ENCODE results near the gene AXIN2.

AXIN2 gene

GRCh38 chr17:65592125-65592965 lies 30.9 kb upstream of the AXIN2 start:
- Mint-ChIP-seq H3K4me1 (ENCODE audit: low read depth in 2 of 2) (peaks cover 0 to 4% of the 10 kb centered on the region in 2 donors), H3K4me3 (no peak overlapping the region), H3K27me3 (peaks cover 16 to 29% of the 10 kb centered on the region in 2 donors), H3K9me3 (no peaks in the 10 kb centered on the region), H3K36me3 (ENCODE audit: insufficient read depth) (no peaks in the 10 kb centered on the region), H3K27ac (no peak overlapping the region)
- DNase-seq, result no peak
- ATAC-seq (replicated peaks), result no peak

GRCh38 chr17:65589321-65589720 lies 27.9 kb upstream of the AXIN2 start:
- ATAC-seq (replicated peaks) (no peak), DNase-seq (no peak)
- Mint-ChIP-seq H3K4me3 (no peak overlapping the region), H3K36me3 (ENCODE audit: insufficient read depth) (no peaks in the 10 kb centered on the region), H3K4me1 (ENCODE audit: low read depth in 2 of 2) (peaks cover 3 to 8% of the 10 kb centered on the region in 2 donors), H3K9me3 (no peaks in the 10 kb centered on the region), H3K27ac (no peak overlapping the region), H3K27me3 (peaks cover 22 to 33% of the 10 kb centered on the region in 2 donors)

DNA sequence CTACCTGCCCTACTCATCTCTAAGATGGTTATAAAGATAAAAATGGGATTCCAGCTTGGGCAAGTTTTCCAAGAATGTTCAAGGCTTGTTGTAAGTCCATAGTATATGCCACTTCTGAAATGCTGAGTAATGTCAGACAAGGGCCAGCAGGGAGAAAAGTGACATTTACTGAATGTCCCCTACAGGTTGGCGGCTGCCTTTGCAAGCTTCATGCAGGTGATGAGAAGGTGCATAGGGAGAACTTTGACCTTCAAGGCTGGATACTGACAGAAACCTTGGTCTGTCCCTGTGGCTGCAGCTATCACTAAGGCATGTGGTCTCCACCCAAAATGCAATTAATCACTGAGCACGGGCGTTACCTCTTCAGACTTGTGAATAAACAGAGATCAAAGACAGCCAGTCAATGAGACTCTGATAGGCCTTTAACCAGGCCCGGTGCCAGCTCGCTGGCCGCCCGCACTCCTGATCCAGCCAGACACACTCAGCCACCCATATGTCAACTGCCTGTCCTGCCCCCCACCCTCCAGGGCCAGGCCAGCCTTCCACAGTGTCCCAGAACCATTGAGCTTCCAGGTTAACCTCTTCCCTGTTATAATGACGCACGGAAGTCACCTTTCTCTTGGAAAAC lies 26.8 kb upstream of the AXIN2 start:
- peaks cover 22 to 23% of the 10 kb centered on the region in 2 donors for H3K27me3 Mint-ChIP-seq
- H3K27ac Mint-ChIP-seq, result no peak overlapping the region
- H3K4me3 Mint-ChIP-seq, result no peak overlapping the region
- no peaks in the 10 kb centered on the region for H3K9me3 Mint-ChIP-seq
- DNase-seq (no peak), ATAC-seq (replicated peaks) (no peak)
- H3K4me1 Mint-ChIP-seq (ENCODE audit: low read depth in 2 of 2), result peaks cover 4% of the 10 kb centered on the region in 2 donors
- no peaks in the 10 kb centered on the region for H3K36me3 Mint-ChIP-seq (ENCODE audit: insufficient read depth)

DNA sequence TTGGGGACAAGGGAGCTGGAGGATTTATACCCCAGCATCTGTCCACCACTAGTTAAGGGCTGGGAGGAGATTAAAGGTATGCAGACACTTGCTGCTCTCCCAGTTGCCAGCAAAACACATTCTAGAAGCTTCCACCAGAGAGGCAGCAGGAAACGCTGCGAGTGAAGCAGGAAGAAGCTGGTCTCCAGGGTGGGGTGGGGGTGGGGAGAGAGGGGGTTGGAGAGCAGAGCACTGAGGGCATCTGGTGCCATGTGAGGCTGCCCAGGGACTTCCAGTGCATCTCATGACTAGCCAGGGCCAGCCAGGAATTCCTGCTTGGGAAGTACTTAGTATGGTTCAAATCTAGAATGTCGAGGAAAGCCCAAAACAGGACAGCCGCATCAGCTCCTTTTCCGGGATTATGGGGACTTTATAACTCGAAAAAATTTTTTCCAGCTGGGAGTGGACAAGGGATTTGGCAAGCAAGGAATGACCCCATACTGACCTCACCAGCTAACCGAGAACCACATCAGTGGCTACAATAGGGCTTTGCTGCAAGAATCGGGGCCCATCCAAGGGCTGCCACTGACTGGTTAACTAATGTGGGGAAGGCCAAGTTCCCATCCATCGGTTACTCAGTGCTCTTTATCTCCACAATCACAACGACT lies 26.2 kb upstream of the AXIN2 start:
- peak overlapping the region in 1 of 2 donors; percentile 20 for H3K27ac Mint-ChIP-seq
- peaks cover 4% of the 10 kb centered on the region in 2 donors for H3K4me1 Mint-ChIP-seq (ENCODE audit: low read depth in 2 of 2)
- no peaks in the 10 kb centered on the region for H3K36me3 Mint-ChIP-seq (ENCODE audit: insufficient read depth)
- H3K9me3 Mint-ChIP-seq, result no peaks in the 10 kb centered on the region
- ATAC-seq (replicated peaks) (no peak), DNase-seq (no peak)
- H3K27me3 Mint-ChIP-seq, result peaks cover 16 to 17% of the 10 kb centered on the region in 2 donors
- H3K4me3 Mint-ChIP-seq, result no peak overlapping the region

DNA sequence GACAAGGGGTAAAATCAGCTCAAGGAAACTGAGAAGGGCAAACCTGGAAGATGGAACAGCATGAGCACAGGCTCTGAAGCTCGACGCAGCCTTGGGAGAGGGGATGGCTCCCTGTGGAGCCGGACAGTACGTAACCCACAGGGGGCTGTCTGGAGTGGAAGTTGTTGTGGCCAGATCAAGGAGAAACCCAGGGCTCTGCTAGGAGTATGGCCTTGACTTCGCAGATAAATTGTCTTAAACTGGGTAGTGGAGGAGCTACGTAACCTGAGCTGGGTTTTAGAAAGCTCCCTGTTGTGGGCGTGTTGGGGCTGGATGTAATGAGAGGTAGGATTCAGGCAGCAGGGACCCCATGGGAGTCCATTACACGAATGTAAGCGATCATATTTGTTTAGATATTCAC lies 25.5 kb upstream of the AXIN2 start:
- Mint-ChIP-seq H3K4me1 (ENCODE audit: low read depth in 2 of 2) (peaks cover 4% of the 10 kb centered on the region in 2 donors), H3K4me3 (no peak overlapping the region), H3K27me3 (peaks cover 8 to 12% of the 10 kb centered on the region in 2 donors), H3K36me3 (ENCODE audit: insufficient read depth) (no peaks in the 10 kb centered on the region), H3K27ac (peak overlapping the region in 1 of 2 donors; percentile 20), H3K9me3 (no peaks in the 10 kb centered on the region)
- no peak for ATAC-seq (replicated peaks)
- DNase-seq, result no peak

DNA sequence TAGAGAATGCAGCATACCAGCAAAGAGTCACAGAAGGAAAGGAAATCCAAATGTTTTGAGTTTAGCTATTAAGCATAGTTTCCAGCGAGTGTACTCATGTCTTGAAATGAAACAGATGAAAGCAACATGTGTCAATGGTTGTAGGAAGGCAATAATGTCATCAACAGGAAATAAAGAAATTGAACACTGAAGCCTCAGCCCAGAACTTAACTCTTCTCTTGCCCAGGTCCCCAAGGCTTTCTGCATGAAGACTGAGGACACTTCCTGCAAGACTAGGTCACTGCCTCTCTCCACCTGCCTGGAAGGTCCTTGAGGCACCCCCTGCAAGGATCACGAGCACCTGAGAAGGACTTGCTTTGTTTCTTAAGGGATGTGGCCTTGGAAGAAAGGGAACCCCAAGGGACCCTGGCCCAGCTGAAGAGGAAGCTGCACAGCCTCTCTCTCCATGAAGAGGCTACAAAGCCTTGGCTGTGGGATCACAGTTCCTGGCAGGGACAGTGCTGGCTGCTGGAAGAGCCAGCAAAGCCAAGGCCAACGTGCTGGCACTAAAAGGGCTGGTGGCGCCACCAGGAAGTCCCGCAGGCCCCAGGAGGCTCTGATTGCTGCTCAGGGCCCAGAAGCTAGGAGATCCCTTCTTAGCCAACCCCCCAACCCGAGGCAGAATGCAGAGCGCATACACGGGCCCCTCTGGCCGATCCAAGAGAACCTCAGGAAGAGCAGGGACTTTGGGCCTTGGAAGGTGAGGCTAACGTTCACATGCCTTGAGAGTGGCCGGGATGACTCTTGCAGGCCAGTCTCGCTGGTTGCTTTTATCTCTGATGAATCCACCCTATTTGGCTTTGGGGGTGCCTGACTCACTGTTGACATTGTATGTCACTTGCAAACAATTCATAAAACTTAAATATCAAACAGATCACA lies 23.4 kb upstream of the AXIN2 start:
- Mint-ChIP-seq H3K4me1 (ENCODE audit: low read depth in 2 of 2) (peaks cover 4% of the 10 kb centered on the region in 2 donors), H3K27ac (no peak overlapping the region), H3K9me3 (no peaks in the 10 kb centered on the region), H3K4me3 (no peak overlapping the region), H3K27me3 (peaks cover 7 to 12% of the 10 kb centered on the region in 2 donors), H3K36me3 (ENCODE audit: insufficient read depth) (no peaks in the 10 kb centered on the region)
- ATAC-seq (replicated peaks) (no peak), DNase-seq (no peak)

- Mint-ChIP-seq H3K9me3 (no peaks in the 10 kb centered on the region), H3K27me3 (peaks cover 7 to 12% of the 10 kb centered on the region in 2 donors), H3K27ac (no peak overlapping the region), H3K4me1 (ENCODE audit: low read depth in 2 of 2) (peaks cover 4% of the 10 kb centered on the region in 2 donors), H3K36me3 (ENCODE audit: insufficient read depth) (no peaks in the 10 kb centered on the region), H3K4me3 (no peak overlapping the region)
- no peak for DNase-seq
- ATAC-seq (replicated peaks), result no peak
Measured at GRCh38 chr17:65583921-65584603, 22.6 kb upstream of the AXIN2 start.

DNA sequence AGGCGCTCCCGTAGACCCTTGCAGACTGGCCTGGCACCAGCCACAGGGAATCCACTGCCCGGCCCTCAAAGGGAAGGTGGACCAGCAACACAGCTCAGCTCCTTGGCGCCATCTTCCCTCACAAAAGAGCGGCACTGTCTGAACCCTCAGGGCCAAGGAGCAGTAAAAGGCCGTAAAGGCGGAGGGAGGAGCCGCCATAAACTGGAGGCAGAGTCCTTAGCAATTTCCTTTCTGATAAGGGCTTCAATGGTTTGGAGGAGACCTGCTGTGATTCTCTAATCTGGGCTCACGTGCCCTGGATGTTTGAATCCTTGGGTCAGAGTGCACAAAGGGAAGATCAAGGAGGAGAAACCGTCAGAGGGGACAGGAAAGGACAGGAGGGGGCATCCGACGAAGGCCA lies 15.5 kb upstream of the AXIN2 start:
- Mint-ChIP-seq H3K27ac (no peak overlapping the region), H3K4me1 (ENCODE audit: low read depth in 2 of 2) (no peaks in the 10 kb centered on the region), H3K4me3 (no peak overlapping the region), H3K36me3 (ENCODE audit: insufficient read depth) (peaks cover 3% of the 10 kb centered on the region), H3K27me3 (peaks cover 9 to 12% of the 10 kb centered on the region in 2 donors), H3K9me3 (no peaks in the 10 kb centered on the region)
- no peak for DNase-seq
- ATAC-seq (replicated peaks), result no peak

DNA sequence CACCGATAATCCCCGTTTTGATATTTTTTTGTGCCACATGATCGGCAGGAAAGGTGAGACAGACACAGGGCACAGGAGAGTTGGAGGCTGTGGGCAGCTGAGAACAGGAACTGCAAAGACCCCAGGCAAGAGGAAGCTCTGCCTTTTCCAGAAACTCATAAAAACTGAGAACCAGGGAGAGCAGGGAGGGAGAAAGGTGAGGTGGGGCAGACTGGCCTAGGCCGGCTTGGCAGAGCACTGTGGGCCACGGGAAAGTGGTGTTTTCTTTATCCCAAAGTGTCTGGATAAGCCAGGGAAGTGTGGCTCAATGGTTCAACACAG lies 11.8 kb upstream of the AXIN2 start:
- Mint-ChIP-seq H3K4me1 (ENCODE audit: low read depth in 2 of 2) (peaks cover 0 to 2% of the 10 kb centered on the region in 2 donors), H3K36me3 (ENCODE audit: insufficient read depth) (peaks cover 3% of the 10 kb centered on the region), H3K27ac (no peak overlapping the region), H3K4me3 (no peak overlapping the region), H3K9me3 (no peaks in the 10 kb centered on the region), H3K27me3 (peaks cover 23 to 27% of the 10 kb centered on the region in 2 donors)
- DNase-seq (no peak), ATAC-seq (replicated peaks) (no peak)

DNA sequence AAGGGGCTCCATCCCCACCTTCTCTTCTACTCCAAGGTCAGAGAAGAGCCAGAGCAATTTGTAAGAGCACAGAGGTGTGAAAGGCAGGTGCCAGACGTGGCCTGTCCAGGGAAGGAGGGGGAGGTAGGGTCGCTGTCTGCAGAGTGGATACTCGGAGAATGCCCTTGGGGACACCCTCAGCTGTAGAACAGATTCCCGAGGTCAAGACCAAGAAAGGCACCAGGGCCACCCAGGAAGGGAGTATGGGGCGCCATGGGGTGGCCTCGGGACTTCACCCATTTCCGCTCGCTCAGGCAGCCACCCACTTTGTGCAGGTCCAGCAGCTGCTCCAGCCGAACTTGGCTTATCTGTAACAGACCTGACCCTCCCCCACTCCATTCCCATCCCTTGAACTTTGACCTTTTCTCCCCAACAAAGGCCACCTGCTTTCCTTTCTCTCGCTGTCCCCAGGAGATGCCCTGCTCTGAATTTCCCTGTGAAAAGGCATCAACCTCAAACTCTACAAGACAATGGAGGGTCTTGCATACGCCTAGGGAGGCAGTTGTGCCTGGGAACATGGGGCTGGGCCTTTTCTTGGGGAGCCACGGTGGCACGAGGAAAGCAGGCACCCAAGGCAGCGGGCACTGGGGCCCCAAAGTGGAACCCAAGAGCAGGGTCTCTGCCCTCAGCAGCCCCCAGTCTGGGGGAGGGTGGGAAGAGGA lies 11.3 kb upstream of the AXIN2 start:
- Mint-ChIP-seq H3K27me3 (peaks cover 27% of the 10 kb centered on the region in 2 donors), H3K9me3 (no peaks in the 10 kb centered on the region), H3K36me3 (ENCODE audit: insufficient read depth) (peaks cover 3% of the 10 kb centered on the region), H3K4me3 (no peak overlapping the region), H3K4me1 (ENCODE audit: low read depth in 2 of 2) (peaks cover 0 to 2% of the 10 kb centered on the region in 2 donors), H3K27ac (no peak overlapping the region)
- ATAC-seq (replicated peaks), result no peak
- no peak for DNase-seq

DNA sequence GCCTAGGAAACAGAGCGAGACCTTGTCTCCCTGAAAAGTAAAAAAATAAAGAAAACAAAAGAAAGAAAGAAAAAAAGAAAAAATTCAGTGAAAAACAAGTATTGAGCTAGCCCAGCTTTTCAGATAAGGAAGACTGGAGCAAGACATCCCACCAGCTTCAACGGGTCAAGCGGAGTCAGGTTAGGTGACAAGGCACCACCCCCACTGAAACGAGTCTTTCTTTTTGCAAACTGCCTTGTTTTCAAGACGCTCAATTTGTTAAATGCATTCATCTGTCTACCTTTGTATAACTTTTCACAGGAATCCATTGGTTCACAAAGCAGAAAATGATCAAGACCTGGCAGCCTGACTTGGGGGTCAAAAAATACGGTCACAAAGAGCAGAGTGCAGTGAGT lies 10.7 kb upstream of the AXIN2 start:
- no peak overlapping the region for H3K27ac Mint-ChIP-seq
- peaks cover 0 to 2% of the 10 kb centered on the region in 2 donors for H3K4me1 Mint-ChIP-seq (ENCODE audit: low read depth in 2 of 2)
- no peaks in the 10 kb centered on the region for H3K9me3 Mint-ChIP-seq
- H3K4me3 Mint-ChIP-seq, result no peak overlapping the region
- no peak for ATAC-seq (replicated peaks)
- H3K27me3 Mint-ChIP-seq, result peaks cover 27% of the 10 kb centered on the region in 2 donors
- DNase-seq, result no peak
- H3K36me3 Mint-ChIP-seq (ENCODE audit: insufficient read depth), result peaks cover 3% of the 10 kb centered on the region

DNA sequence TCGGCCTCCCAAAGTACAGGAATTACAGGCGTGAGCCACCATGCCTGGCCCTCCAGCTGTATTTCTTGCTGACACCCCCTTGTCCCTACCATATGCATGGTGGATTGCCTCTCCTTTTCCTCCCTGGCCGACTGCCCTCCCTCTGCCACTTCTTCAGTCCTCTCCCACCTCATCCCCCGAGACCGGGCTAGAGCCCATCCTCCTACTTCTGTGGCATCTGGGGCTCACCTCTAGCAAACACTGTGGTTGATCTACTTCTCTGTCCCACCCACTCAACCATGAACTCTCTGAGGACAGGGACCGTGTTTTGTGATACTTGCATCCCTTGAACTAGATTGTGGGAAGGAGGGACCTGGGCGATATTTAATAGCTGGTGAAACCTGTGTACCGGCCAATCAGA lies 7.5 kb upstream of the AXIN2 start:
- H3K27ac Mint-ChIP-seq, result no peak overlapping the region
- H3K36me3 Mint-ChIP-seq (ENCODE audit: insufficient read depth), result peaks cover 3% of the 10 kb centered on the region
- no peaks in the 10 kb centered on the region for H3K9me3 Mint-ChIP-seq
- peaks cover 0 to 3% of the 10 kb centered on the region in 2 donors for H3K4me1 Mint-ChIP-seq (ENCODE audit: low read depth in 2 of 2)
- H3K27me3 Mint-ChIP-seq, result peaks cover 27% of the 10 kb centered on the region in 2 donors
- ATAC-seq (replicated peaks), result no peak
- DNase-seq, result no peak
- no peak overlapping the region for H3K4me3 Mint-ChIP-seq
